GM21528 (cell line): Measurements from ENCODE around the gene MSI2.

Source experiments
- ATAC-seq: cut with Tn5 transposase; IDR thresholded peaks from one replicate; pipeline ENCODE4 v1.9.1; 2021; ENCODE audit warnings: mild to moderate bottlenecking, moderate library complexity; ENCODE audit not compliant: unreplicated experiment, low FRiP score

The MSI2 gene

DNA sequence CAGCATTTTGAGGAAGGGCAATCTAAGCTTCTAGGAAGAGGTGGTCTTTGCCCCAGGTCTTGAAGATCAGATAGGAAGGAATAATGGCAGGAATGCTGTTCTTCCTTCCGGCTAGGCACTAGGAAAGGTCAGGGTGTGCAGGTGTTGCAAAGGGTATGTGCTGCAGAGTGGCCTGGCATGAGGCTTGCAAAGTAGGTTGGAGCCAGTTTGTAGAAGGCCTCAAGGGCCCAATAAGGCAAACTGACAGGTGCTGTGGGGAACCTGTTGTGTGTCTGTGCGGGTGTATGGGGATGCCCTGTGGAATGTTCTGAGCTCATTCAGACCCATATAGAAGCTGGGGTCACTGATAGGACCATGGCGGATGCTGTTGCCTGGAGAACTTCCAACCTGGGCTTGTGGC is 12.7 kb downstream of the MSI2 start:
- no peak for ATAC-seq

DNA sequence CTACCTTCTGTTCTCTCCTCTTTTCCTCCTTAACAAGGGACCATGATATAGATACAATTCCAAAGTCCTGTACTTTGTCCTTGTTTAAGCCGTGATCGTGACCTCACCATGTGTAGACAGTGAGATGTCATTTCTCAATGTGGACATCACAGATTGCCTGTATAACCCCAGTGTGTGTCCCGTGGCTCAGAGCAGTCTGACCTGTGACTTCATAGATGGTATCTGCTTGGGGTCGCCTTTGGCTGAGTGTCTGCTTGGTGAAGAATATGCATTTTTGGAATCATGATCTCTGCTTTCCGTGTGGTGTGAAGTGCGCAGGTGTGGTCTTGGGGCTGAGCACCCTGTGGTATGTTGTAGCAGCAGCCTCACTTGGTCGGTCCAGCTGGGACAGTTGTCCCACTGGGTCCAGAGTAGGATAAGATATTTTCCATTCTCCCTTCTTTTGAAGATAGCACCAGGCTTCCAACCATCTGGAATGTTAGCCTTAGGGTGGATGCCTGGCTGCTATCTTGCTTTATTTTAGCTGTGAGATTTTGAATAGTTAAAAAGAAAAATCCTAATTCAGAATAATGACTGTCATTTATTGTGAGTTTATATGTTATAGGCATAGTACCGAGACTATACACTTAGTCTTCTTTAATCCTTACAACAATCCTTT is 13.4 kb downstream of the MSI2 start:
- ATAC-seq = no peak

DNA sequence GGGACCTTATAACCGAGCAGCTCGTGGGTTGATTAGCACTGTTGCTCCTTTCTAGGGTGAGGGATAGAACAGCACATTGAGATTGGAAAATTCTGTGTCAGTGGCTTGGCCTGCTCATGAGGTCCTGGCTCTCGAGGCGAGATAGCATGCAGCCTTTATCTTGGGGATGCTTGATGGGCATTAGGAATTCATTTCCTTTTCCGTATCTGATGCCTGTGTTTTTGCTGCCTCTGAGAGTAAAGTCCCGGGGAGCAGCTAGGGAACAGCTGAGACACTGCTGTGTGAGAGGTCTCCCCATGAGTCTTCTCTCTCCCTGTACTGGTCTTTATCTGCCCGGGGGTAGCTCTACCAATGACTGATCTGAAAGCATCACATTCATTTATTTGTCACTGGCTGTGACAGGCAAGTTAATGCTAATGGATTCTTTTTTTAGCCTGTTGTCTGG is 14.5 kb downstream of the MSI2 start:
- ATAC-seq = no peak

DNA sequence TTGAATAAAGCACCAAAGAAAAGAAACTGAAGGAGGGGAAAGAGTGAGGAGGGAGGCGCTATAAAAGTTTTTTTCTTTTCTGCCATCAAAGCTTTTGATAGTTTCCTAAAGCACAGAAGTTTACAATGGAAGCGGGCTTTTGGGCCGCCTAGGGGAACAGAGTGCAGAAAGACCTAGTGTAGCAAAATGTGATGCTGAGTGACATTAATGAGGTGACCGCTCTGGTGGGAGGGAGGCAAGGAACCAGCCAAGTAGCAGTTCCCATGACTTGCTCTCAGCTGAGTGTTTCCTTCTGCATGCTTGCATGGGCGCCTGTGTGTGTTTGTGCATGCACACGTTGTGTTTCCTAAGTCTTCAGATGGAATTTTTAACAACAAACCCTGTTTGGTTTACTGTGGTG is 15.5 kb downstream of the MSI2 start:
- no peak for ATAC-seq

DNA sequence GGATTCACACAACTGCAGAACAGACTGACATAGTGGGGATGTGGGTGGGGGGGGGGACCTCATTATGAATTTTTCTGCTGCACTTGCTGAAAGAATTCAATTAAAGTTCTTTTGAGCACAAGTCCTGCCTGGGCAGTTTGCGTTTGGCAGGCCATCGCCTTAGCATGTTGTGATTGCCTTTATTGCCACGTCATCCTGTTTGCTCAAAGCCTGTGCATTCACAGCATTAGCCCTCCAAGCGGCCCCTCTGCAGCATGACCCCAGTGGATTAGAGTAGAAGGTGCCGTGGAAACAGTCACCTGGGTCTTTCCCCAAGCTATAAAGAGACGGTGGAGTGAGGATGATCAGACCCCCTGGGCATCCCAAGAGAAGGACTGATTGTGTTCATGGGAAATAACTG is 17.2 kb downstream of the MSI2 start:
- no peak for ATAC-seq

DNA sequence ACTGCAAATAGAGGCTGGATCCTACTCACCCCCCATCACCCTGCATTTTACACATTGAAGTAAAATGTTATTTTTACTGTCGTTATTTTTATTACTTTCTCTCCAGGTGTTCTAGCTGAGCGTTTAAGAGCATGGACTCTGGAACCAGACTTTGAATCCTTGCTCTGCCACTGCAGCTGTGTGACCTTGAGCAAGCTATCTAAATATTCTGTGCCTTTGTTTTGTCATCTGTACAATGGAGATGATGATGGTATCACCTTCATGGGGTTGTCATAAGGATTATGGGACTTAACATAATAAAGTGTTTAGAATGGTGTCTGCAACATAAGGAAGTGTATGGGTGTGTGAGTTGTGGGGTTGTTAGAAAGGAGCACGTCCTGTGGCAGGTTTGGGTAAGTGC is 17.8 kb downstream of the MSI2 start:
- ATAC-seq = no peak

DNA sequence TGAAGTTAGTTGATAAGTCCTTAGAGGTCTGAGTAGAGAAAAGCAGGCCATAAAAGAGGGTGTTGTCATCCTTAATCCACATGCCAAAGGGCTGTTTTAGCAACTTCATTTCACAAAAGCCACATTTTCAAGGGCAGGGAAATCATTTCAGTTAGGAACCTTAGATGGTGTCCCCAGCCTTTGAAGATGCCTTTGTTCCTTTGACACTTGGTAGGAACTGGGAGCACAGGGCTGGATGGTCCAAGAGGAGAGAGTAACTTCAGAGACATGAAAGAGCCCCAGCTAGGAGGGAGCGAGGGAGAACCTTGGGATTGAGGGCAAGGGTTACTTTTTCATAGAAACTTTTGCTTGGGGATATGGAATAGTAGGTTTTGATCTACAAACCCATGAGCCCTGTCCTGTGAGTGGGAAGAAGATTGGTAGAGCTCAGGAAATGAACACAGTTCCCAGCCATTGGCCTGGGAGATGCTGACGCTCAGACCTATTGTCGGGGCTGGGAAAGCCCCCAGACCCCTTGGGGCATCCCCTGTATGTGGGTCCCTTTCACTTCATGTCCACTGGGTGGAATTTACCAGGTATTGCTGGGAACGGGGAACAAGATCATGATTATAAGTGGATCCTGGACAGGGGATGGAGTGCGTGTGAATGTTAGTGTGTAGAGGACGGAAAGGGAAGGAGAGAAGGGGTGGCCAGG is 18.9 kb downstream of the MSI2 start:
- ATAC-seq = no peak

DNA sequence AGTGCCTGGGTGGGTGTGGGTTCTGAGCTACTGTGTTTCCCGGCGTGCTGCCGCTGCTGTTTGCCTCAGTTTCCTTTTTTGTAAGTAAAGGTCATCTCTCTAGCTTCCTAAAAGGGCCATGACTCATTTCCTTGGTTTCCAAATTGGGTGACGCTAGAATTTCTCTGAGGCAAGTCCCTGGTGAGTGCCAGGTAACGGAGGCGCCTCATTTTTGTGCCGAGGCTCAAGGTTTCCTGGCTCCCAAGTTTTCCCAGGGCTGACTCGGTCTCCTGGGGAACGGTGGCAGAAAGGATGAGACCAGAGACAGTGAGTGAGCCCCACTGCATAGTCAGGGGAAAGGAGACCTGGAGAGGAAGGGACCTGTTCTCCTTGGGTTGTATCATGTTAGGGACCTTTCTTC is 20.3 kb downstream of the MSI2 start:
- no peak for ATAC-seq

DNA sequence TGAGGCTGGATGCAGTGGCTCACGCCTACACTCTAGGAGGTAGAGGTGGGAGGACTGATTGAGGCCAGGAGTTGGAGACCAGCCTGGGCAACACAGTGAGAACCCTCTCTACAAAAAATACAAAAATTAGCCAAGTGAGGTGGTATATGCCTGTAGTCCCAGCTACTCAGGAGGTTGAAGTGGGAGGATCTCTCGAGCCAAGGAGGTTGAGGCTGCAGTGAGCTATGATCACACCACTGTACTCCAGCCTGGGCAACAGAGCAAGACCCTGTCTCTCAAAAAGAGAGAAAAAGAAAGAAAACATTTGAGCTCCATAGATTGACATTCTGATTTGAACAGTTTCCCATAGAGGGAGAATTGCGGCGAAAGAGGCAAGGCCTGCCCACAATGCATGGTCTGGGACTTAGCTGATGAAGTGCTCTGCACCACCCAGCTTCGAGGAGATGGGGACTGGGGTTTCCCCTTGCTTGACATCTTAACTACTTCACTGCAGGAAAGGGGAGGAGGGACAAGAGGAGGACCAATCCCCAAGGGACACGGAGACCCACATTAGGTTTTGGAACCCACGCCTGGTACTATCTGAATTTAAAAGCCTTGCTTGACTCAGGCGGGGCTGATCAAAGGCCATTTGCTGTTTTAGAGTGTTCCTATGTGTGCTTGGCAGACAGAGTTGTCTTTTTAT is 21.7 kb downstream of the MSI2 start:
- ATAC-seq = no peak

DNA sequence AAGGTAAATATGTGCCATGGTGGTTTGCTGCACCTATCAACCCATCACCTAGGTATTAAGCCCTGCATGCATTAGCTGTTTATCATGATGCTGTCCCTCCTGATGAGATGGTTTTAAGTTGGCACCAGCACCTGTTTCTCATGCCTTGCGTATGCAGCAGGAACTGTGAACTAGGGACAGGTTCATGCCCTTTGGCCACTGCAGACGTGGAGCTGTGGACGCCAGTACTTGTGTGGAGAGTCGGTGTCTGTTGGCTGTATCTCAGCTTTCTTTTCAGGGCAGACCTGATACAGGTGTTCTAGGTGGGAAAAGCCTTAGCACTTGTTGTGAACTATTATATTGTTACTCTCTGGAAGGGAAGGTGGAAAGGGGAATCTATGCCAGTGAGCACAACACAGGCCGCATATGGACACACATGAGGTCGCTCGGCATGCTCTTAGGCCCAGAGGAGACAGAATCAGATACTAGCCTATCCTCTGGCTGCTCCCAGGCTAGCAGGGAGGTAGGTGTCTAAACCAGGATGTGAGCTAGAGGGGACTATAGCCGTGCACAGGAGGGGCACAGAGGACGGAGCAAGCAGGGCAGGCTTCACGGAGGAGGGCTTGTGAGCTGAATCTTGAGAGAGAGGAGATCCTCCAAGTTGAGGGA is 22.5 kb downstream of the MSI2 start:
- ATAC-seq = no peak

DNA sequence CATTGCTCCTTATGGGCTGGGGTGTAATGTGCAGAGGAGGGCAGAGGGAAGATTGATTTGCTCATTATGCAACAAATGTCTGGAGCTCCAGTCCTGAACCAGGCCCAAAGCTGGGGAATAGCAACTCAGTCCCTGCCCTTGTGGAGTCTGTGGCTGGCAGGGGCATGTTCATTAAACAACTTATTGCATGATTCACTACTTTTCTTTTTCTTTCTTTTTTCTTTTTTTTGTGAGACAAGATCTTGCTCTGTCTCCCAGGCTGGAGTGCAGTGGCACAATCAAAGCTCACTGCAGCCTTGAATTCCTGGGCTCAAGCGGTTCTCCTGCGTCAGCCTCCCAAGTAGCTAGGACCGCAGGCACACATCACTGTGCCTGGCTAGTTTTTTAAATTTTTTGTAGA is 23.1 kb downstream of the MSI2 start:
- ATAC-seq = no peak

DNA sequence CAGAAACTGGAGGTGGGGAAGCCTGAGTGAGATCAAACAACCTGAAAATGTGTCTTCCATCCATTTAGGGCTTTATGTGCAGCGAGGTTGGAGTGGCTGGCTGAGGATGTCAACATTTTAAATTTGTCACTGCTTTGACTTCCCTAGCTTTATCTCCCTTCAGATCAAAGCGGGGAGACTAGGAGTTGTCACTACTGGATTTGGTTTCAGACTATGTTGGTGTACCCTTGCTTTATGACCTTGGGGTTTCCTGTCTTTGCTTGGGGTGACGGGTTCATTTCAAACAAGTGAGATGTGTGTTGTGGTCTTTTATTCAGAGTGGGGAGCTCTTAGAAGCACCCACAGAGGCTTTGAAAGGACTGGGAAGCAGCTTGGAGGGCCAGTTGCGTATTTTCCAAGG is 25.6 kb downstream of the MSI2 start:
- ATAC-seq = no peak

DNA sequence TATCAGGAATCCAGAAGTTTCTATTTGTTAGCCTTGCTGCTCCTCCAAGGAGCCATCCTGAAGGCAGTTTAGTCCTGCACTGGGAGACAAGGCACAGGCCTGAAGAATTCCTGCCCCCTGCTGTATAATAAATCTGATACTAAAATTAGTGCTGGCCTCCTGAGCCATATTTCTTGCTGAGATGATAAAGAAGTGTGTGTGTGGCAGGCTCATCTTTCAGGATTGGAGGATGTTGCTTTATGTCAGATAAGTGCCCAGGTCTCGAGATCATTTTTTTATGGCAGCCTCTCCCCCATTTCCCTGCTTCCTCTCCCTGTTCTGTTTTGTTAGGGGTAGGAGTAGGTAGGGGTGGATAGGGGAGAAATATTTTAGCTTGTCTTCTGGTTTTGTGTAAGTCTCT is 26.0 kb downstream of the MSI2 start:
- ATAC-seq = no peak

DNA sequence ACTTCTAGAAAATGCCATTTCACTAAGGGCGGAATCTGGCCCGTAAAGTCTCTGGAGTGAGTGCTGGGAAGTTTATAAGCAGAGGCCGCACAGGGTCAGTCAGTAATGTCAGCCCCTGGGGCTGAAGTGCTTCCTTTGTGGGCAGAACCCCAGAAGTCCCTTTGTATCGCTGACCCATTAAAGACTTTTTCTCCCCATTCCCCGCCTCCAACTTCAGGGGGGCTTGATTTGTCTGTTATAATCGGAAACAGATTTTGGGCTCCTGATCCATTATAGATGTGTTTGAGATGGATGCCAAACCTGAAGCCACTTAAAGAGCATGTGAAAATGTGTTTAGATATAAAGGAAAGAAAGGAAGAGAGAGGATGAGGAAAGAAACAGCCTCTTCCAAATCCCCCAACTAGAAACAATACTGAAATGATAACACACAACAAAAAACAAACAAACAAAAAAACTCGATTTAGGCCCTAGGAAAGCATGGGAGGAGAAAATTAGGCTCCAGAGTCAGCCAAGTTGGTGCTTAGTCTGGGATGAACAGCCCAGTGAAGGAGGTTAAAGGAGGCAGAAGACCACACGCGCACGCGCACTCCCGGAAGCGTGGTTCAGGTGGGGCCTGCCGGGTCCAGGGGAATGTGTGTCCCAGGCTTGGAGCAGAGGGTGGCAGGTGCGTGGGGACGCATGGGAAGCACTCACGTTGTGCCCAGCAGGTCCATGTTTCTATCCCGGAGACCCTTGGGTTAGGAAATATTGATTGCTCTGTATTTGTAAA is 27.1 kb downstream of the MSI2 start:
- ATAC-seq = no peak

DNA sequence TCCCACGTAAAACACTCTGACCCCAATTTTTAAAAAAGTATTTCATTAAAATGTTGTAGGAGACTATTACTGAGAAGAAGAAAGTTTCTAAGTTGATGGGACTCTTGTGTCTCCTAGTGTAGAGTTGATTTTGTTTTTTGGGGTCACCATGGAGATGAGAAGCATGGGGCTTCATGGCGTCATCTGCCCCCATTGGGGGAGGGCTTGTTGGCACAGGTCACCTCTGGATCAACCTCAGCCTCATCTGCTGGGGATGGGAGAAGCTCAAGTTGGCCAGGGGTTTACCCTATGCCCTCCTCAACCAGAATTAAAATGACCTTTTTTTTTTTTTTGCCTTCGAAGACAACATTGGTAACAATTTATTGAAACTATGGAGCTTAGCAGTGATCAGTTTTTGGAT is 28.3 kb downstream of the MSI2 start:
- ATAC-seq = no peak

DNA sequence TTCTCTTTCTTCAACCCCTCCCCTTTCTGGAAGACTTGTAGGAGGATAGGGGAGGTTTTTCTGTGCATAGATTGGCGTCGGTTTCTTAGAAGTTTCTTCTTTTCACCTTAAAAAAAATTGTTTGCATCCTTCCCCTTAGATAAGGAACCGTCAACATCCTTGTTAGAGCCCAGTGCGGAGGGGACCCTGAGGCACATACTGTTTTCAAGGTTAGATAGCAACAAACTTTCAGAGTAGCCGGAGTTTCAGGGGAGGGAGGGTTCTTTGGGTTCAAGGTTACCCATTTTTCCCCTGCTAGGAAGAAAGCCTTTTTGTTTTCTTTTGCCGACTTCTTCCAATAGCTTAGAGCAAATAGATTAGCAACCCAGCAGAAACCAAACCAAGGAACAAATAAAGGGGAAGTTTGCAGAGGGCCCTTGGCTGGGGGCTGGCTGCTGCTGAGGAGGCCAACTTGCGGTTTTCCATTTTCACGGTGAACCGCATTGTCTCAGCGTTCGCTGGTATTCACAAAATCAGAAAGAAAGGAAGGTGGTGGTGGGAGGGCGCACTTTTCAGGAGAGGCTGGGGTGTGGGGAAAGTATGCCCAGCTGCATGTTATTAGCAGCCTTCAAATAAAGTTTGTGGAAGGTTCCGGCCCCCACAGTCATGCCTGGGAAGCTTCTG is 28.8 kb downstream of the MSI2 start:
- ATAC-seq = peak; percentile 68

DNA sequence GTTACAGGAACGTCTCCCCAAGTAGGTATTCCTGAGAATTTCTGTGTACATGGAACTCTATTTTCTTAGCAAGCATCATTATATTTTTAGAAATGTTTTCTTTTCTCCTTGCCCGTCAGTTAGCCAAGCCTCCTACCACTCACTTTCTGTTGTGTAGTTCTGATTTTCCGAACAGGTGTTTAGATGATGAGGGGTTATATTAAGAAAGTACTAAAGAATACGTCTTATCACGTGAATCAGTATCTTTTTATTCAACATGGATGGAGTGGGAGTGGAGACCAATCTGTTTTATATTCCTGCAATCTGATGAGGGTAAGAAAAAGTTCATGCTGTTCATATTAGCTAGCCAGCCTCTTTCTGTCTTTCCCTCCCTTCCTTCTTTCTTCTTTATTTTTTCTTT is 29.4 kb downstream of the MSI2 start:
- ATAC-seq = no peak

DNA sequence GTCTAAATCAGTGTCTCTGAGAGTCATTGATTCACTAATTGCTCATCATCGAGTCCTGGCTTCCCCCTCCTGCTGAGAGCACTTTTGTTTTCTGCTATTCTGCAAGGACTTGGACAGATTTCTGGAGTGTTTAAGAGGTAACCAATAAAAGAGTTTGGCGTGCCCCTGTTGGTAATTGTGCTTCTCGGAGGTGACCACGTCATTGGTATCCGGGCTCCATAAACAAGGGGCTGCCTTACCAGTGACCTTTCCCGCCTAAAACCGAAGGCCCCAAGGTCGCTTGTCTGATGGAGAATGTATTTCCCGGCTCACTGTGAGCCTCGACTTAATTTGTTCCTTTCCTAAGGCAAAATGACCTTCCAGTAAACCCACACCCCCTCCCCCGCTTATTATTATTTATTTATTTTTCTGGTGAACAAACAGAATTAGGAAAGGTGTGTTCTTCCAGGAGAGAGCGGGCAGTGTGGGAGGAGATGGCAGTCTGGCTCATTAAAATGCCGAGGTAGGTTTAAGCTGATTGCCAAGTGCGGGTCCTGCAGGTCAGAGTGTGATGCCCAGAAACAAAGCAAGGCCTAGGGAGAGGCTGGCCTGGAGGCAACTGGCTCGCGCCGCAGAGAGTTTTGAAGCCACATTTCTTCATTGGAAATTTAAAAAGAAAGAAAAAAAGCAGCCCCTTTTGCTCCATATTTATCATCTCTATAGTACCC is 30.2 kb downstream of the MSI2 start:
- ATAC-seq = no peak

DNA sequence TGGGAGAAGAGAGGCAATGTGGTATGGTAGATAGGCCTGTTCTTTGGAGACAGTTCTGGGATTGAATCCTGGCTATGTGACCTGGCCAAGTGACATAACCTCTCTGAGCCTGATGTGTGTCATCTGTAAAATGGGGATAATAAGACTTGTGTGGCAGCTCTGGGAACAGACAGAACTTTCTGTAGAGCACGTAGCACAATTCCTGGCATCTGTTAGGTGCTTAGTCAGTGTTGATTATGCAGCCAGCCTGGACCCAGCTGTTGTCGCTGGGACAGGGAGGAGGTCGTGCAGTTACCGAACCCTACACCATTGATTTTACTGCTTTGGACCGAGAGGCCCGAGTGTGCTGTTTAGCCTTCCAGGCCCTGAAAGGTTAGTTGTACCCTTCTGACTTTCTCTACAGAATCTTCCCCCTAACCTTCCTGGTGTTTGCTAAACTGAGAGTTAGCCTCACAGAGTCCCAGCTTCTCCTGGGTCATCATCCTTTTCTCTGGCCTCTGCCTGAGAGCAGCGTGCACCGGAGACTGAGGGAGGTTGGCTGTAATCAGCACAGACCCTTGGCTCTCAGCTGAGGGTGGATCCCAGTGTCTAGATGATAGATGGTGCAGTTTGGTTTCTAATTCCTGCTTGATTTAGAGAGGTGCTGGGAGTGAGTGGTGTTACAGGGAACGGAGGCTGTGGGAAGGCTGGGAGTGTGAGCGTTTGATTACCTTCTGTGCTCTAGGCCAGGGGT is 31.9 kb downstream of the MSI2 start:
- ATAC-seq = no peak
